Ovary (tissue), 9 donors: ENCODE results near the gene TEX48. TPM values are rescaled to one million over a fixed set of nuclear protein-coding genes. Genes with fewer than 3 reads are reported as not detected.

Experiments used
- DNase-seq, 5 donors: peaks; one replicate each; pipeline ENCODE4 v3.0.0-alpha.2; 2019 to 2020
- H3K27ac ChIP-seq, 2 donors: fragments of 200-600 bp; one replicate each; pipeline versions ENCODE4 v1.5.1 to v1.8.0; 2019 to 2022
- H3K27me3 ChIP-seq: fragments of 200-600 bp; one replicate; pipeline ENCODE4 v1.8.0; 2022
- H3K36me3 ChIP-seq: fragments of 200-600 bp; sonication (generic); one replicate; pipeline ENCODE4 v1.5.1; 2019
- H3K4me1 ChIP-seq: one replicate; pipeline ENCODE4 v1.8.1; 2013; ENCODE audit warnings: mild to moderate bottlenecking, moderate library complexity; ENCODE audit not compliant: insufficient read depth
- H3K4me3 ChIP-seq: fragments of 200-600 bp; sonication (generic); one replicate; pipeline ENCODE4 v1.5.1; 2017
- H3K9me3 ChIP-seq, 2 donors: fragments of 200-600 bp in 1 of 2; sonication (generic) in 1 of 2; one replicate each; pipeline versions ENCODE4 v1.5.1 to v1.8.1; 2013 to 2019; ENCODE audit warnings: mild to moderate bottlenecking in 1 of 2, moderate library complexity in 1 of 2
- EP300 ChIP-seq: sonication (generic); formaldehyde crosslinking; IDR thresholded peaks from one replicate; pipeline ENCODE4 v1.6.1; 2017; ENCODE audit warnings: antibody characterized with exemption
- POLR2A ChIP-seq: fragments of 450-650 bp; IDR thresholded peaks from one replicate; pipeline ENCODE4 v1.6.1; 2017; ENCODE audit warnings: antibody characterized with exemption, mild to moderate bottlenecking, moderate library complexity
- WGBS, 3 donors: extraction: QIAGEN DNeasy Blood & Tissue Kit in 1 of 3; methylation state at CpG; one replicate each; pipeline versions ENCODE4 v1.1.5 to v1.1.7; 2013 to 2017; 5-methylcytosine and 5-hydroxymethylcytosine counted together
- intact Hi-C, 4 donors: fragments of 100-400 bp; cut with DNase I; formaldehyde crosslinking; loops; one replicate each; pipeline versions ENCODE4 v1.11.0 to v1.15.1; 2022 to 2023
- polyA plus RNA-seq, 2 donors: library from polyadenylated mRNA; stranded (reverse); fragments of 200-250 nt in 1 of 2; fragments of 350-450 nt in 1 of 2; fragmentation: Illumina TruSeq in 1 of 2; extraction: RNeasy Lipid Tissue Mini Kit (QIAGEN cat#74804) in 1 of 2; gene quantifications; one replicate each; pipeline ENCODE4 v1.2.3, GENCODE V29; 2013 to 2014
- total RNA-seq, 7 donors: library from RNA; depleted of rRNA in 2 of 7; stranded (reverse); fragments of >200 nt in 2 of 7; fragmentation: NEBNext Ultra II Directional in 3 of 7; extraction: Animal tissue kit (Norgen Biotek cat#: 25700) in 3 of 7; gene quantifications; one replicate each; pipeline versions ENCODE4 v1.1.0 to v1.2.4, GENCODE V29; 2016 to 2023
- TF ChIP-seq, protein P1 (sequence below), 3 donors: fragments of 450-650 bp in 2 of 3; fragments of 200-600 bp in 1 of 3; IDR thresholded peaks; one replicate each; pipeline versions ENCODE4 v1.5.1 to v1.8.0; 2016 to 2022; ENCODE audit warnings: antibody characterized with exemption in 3 of 3, mild to moderate bottlenecking in 1 of 3
- donor health status: DM: no; HTN: no; CAD: no; lungs with moderate emphysema.
- donor health status: DM: no; HTN: no; CAD: no.
- donor health status: Bipolar disorder and iron deficiency.
- donor health status: DM: yes; HTN: yes; CAD: no.
- donor health status: DM: no; HTN: no; CAD: no.
- donor health status: DM: yes; HTN: yes; CAD: no.

TEX48 gene
- total and polyA plus RNA-seq, 9 donors: not detected

DNA sequence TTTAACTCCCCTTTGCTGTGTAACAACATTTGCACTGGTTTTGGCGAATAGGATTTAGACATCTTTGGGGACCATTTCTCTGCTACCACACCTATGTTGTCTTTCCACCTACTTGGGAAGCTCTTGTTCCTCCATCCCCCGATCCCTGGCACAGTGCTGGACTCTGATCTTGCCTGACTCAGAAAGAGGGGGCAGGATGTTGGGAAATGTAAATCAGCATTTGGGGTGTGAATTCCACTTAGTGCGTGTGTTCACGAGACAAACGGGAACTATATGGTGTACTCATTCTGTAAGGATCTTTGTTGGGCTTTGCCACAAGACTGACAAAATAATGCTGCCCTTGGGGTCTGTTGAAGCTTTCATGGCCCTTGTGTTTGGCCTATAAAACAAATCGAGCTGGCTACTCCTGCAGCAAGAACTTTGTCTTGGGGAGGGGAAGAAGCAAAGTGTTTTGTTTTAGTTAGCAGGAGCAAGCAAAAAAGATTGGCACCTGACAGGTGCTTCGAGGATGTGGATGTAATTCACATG, 52.4 kb downstream of the TEX48 start:
- WGBS, 3 donors: 86 to 89% (median 89%) methylated on average over 7 of the region's 7 CpGs
- DNase-seq: no peak
- no peaks in the 10 kb centered on the region for H3K9me3 ChIP-seq
- H3K36me3 ChIP-seq: no peaks in the 10 kb centered on the region
- no peaks in the 10 kb centered on the region for H3K27me3 ChIP-seq
- TF ChIP-seq EP300 (no peak), POLR2A (no peak)
- TF ChIP-seq, protein P1, sequence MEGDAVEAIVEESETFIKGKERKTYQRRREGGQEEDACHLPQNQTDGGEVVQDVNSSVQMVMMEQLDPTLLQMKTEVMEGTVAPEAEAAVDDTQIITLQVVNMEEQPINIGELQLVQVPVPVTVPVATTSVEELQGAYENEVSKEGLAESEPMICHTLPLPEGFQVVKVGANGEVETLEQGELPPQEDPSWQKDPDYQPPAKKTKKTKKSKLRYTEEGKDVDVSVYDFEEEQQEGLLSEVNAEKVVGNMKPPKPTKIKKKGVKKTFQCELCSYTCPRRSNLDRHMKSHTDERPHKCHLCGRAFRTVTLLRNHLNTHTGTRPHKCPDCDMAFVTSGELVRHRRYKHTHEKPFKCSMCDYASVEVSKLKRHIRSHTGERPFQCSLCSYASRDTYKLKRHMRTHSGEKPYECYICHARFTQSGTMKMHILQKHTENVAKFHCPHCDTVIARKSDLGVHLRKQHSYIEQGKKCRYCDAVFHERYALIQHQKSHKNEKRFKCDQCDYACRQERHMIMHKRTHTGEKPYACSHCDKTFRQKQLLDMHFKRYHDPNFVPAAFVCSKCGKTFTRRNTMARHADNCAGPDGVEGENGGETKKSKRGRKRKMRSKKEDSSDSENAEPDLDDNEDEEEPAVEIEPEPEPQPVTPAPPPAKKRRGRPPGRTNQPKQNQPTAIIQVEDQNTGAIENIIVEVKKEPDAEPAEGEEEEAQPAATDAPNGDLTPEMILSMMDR (IDR thresholded peaks at IDR 0.05): no peak
- no peak overlapping the region for H3K4me3 ChIP-seq
- intact Hi-C loops: no loop called here
- no peaks in the 10 kb centered on the region for H3K4me1 ChIP-seq
- no peak overlapping the region for H3K27ac ChIP-seq

DNA sequence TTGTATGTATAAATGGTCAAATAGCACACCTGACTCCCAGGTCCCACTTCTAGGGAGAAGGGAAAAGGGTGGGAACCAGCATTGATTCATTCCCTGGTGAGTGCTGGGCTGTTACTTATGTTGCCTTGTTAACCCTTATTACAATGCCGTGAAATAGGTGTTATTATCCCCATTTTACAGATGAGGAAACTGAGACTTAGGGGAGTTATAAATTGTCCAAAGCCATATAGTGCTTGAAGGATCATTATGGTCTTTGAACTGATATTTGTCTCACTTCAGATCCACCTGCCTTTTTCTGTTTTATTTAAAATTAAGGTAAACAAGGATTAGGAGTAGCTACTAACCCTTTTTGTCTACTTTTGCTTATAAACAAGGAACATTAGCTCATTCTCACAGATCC, 54.4 kb downstream of the TEX48 start:
- Histone ChIP-seq H3K27me3 (no peaks in the 10 kb centered on the region), H3K27ac (no peak overlapping the region), H3K4me3 (no peak overlapping the region), H3K9me3 (no peaks in the 10 kb centered on the region), H3K36me3 (no peaks in the 10 kb centered on the region), H3K4me1 (no peaks in the 10 kb centered on the region)
- no peak for DNase-seq
- intact Hi-C loops: no loop called here
- WGBS, 3 donors: 95 to 97% (median 96%) methylated on average over 1 of the region's 1 CpG
- TF ChIP-seq POLR2A: no peak
- TF ChIP-seq, protein P1 (IDR thresholded peaks at IDR 0.05): no peak
- no peak for TF ChIP-seq EP300

DNA sequence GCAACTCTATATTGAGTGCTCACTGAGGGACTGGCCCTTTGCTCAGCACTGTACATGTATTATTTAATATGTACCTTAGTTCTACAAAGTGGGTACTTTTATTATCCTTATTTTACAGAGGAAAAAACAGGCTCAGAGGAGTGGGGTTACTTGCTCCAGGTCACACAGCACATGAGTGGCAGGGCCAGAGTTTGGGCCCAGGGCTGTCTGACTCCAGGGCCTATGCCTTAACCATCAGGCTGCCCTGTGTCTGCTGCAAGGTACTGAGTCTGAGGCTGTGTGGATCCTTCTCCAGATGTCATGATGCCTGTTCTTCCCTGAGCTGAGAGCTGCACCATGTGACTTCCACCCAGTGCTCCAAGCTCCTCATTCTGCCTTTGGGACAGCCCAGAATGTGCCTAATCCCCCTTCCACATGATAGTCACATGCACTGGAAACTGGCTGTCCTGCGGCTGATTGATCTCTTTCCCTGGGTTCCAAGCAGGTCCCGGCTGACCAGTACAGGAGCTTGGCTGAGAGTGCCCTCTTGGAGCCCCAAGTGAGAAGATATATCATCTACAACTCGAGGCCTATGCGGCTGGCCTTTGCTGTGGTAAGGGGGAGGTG, 55.5 kb downstream of the TEX48 start:
- no peaks in the 10 kb centered on the region for H3K36me3 ChIP-seq

DNA sequence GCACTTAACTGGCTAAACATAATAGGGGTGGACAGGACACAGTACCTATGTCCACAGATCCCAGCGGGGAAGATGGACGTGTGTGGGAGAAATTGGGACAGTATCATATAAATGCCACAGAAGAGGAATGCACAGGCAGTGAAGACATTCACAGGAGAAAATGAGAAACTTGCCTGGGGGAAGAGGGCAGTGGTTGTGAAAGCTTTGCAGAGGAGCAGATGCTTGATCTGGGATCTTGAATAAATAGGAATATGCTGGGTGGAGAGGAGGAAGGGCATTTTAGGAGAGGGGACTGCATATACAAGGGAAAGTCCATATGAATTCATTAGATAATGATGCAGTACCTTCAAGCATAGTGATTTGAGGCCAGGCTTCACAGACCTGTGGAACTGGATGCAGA, 57.3 kb downstream of the TEX48 start:
- Histone ChIP-seq H3K27ac (no peak overlapping the region), H3K27me3 (no peaks in the 10 kb centered on the region), H3K36me3 (no peaks in the 10 kb centered on the region), H3K9me3 (no peaks in the 10 kb centered on the region), H3K4me1 (peaks cover 4% of the 10 kb centered on the region), H3K4me3 (no peak overlapping the region)
- 91 to 95% (median 91%) methylated on average over 2 of the region's 2 CpGs for WGBS, 3 donors
- no peak for DNase-seq
- intact Hi-C loops: no loop called here
- TF ChIP-seq, protein P1 (IDR thresholded peaks at IDR 0.05): no peak
- TF ChIP-seq POLR2A (no peak), EP300 (no peak)

More for the DNA sequence above, 55.5 kb downstream of the TEX48 start:
- H3K27ac ChIP-seq: no peak overlapping the region
- DNase-seq: no peak
- H3K27me3 ChIP-seq: no peaks in the 10 kb centered on the region
- peaks cover 4% of the 10 kb centered on the region for H3K4me1 ChIP-seq
- WGBS, 3 donors: 74 to 77% (median 74%) methylated on average over 4 of the region's 4 CpGs
- H3K4me3 ChIP-seq: no peak overlapping the region
- H3K9me3 ChIP-seq: no peaks in the 10 kb centered on the region
- TF ChIP-seq POLR2A: no peak
- no peak for TF ChIP-seq EP300
- TF ChIP-seq, protein P1 (IDR thresholded peaks at IDR 0.05): no peak
- intact Hi-C loops: no loop called here
